Subcutaneous adipose tissue (tissue), 4 donors: Measurements from ENCODE around the gene LRP10. TPM values are rescaled to one million over a fixed set of nuclear protein-coding genes. Genes with fewer than 3 reads are reported as not detected.

Source experiments
- small RNA-seq: library from RNA; depleted of rRNA; stranded (forward); fragments of <200 nt; gene quantifications from one replicate; pipeline ENCODE3, GENCODE V24; 2016
- total RNA-seq, 4 donors: library from RNA; depleted of rRNA; stranded (reverse); fragments of >200 nt; gene quantifications; one replicate each; pipeline ENCODE4 v1.1.0, GENCODE V29; 2016
- TF ChIP-seq, protein P1 (sequence below): fragments of 450-650 bp; IDR thresholded peaks from one replicate; pipeline ENCODE4 v1.5.1; 2016; ENCODE audit warnings: low read depth, mild to moderate bottlenecking, control low read depth, antibody characterized with exemption, moderate library complexity

LRP10 gene
- total RNA-seq, 4 donors from 2014 or later: 38.8 to 87.0 (median 80.8) TPM

DNA sequence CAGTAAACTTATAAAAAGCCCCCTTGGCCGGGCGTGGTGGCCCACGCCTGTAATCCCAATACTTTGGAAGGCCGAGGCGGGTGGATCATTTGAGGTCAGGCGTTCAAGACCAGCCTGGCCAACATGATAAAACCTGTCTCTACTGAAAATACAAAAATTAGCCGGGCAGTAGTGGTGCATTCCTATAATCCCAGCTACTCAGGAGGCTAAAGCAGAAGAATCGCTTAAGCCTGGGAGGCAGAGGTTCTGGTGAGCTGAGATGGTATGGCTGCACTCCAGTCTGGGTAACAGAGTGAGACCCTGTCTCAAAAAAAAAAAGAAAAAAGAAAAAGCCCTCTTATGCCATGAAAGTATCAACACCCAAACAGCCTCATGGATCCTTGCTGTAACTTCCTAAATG lies 54.0 kb downstream of the LRP10 start:
- TF ChIP-seq, protein P1, sequence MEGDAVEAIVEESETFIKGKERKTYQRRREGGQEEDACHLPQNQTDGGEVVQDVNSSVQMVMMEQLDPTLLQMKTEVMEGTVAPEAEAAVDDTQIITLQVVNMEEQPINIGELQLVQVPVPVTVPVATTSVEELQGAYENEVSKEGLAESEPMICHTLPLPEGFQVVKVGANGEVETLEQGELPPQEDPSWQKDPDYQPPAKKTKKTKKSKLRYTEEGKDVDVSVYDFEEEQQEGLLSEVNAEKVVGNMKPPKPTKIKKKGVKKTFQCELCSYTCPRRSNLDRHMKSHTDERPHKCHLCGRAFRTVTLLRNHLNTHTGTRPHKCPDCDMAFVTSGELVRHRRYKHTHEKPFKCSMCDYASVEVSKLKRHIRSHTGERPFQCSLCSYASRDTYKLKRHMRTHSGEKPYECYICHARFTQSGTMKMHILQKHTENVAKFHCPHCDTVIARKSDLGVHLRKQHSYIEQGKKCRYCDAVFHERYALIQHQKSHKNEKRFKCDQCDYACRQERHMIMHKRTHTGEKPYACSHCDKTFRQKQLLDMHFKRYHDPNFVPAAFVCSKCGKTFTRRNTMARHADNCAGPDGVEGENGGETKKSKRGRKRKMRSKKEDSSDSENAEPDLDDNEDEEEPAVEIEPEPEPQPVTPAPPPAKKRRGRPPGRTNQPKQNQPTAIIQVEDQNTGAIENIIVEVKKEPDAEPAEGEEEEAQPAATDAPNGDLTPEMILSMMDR: no peak

DNA sequence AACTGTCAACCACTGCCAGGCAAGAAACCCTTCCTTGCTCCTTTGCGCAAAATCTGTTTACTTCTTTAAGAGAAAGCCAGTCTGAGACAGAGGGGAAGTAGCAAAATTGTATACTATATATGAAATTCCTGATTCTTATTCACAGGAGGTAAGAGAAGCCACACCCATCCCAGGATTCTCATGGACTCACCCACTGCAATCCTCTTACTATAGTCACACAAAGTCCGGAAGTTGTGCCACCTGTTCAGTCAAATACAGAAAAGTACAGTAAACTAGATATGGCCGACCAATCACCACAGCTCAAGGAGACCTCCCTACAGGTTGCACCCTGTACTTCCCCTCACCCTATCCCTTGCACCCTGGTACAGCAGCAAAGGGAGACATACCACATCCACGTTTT lies 54.8 kb downstream of the LRP10 start:
- TF ChIP-seq, protein P1: no peak

DNA sequence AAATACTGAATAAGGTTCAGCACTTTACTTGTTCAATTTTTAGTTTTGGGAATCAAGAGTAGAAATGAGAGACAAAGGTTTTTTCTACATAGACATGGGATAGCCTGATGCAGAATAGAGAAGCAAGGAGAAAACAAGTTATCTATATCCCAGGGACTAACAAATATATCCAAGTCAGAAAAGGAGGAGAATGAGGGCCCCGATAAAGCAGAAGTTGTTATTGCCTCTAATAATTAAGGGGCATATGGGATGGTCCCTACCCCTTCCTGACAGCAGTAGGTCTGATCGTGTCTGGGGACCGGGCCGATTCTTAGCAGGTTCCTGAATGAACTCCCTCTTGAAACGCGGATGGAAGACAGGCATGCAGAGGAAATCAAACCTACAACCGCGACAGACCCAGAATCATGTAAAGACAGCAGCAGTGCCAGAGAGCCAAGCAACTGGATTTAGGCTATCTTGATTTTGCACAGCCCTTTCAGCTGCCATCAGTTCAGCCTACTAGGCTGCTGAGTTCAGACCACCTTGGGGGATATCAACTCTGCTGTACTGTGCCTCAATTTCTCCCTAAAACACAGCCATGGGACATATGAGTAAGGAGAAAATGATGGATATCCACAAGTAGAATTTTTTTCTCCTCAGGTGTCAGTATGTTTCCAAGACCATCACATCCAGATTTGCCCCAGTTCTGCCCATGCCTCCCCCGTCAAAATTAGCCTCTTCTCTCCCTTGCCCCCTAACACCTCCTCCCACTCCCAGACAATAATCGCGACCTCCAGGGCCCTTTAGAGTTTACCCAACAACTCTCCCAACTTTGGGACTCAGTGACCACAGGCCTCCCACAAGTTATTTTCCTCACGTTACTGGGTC lies 56.9 kb downstream of the LRP10 start:
- TF ChIP-seq, protein P1: no peak

DNA sequence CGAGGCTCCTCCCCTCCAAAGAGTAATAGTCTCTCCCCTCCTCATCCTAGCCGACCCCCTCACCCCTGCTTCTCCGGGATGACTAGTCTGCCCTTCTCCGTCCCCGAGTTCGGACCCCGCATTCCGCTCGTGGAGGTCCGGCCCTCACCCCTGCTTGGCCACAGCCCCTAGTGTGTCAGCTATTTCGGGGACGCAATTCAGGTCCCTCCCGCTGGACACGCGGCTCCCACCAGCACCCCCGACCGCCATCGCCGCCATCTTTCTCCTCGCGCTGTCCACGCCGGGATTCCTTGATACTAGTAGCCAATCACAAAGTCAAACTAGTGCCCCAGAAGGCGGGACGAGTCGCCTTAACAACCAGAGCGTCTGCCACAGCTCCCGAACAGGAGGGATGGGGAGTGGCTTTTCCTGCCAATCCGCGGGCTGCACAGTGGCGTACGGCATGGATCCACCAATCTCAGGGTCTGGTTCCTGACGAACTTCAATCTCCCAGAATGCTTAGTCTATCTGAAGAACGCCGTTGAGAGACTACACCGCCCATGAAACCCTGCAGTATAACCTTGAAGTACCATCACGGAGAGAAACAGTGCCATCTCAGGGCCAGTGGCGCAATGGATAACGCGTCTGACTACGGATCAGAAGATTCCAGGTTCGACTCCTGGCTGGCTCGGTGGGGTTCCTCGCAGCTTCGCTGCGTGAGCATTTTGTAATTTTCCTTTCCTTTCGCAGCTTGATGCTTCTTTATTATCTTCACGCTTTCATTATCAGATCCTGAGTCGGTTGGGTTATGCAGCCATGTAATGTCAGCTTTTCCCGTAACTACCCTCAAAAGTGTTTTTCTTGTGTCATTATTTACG lies 57.8 kb downstream of the LRP10 start, which contains the start of gene PRMT5:
Gene PRMT5, minus strand, starts transcription at position 273 of the 857 bp plus-strand sequence. Its CDS starts 15 bp downstream, at position 258.
- TF ChIP-seq, protein P1: no peak

DNA sequence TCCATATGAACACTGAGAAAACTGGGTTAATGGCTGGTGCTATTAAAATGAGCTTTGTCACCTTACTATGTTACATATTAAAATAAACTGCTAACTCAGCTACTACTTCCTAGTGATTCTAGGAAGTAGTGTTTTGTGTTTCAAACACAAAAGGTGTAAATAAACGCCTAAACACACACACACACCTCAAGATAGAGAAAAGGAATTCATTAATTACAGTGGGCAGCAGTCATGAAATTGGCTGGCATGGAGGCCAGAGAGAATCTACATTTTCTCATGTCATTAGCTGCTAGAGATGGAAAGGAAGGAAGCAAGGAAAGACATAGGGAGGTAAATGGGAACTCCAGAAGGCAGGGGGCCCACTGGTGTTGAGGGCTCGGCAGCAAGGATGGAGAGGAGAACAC lies 58.4 kb downstream of the LRP10 start:
- TF ChIP-seq, protein P1: no peak

Small RNAs within 50 kb of the gene (small RNA-seq; reads per million reads assigned to genes)
- 0.49 reads per million for gene RF00019

Other genes starting within 250 kb of the LRP10 start
- under 1 TPM in 1 of 4 donors, not detected in 3; 0.17 TPM for gene OR6J1, start 227.4 kb upstream of the LRP10 start, total RNA-seq
- gene OXA1L, start 105.1 kb upstream of the LRP10 start, total RNA-seq: 100 to 1,000 TPM in 1 of 4 donors, 10 to 100 TPM in 3; 81.9 to 102 (median 87.5) TPM
- 100 to 1,000 TPM in 1 of 4 donors, 10 to 100 TPM in 3; 11.7 to 136 (median 44.0) TPM for gene SLC7A7, start 56.3 kb upstream of the LRP10 start, total RNA-seq
- 10 to 100 TPM; 13.9 to 55.6 (median 31.2) TPM for gene MRPL52, start 41.9 kb upstream of the LRP10 start, total RNA-seq
- gene MMP14, start 35.2 kb upstream of the LRP10 start, total RNA-seq: 100 to 1,000 TPM; 134 to 284 (median 217) TPM
- 1 to 10 TPM in 1 of 4 donors, under 1 TPM in 1, not detected in 2; 0.34 to 1.5 TPM for gene REM2, start 11.5 kb downstream of the LRP10 start, total RNA-seq
- 100 to 1,000 TPM in 2 of 4 donors, 10 to 100 TPM in 2; 41.7 to 694 (median 368) TPM for gene RBM23, start 47.4 kb downstream of the LRP10 start, total RNA-seq
- gene PRMT5, start 57.6 kb downstream of the LRP10 start, total RNA-seq: 10 to 100 TPM; 26.5 to 41.6 (median 35.1) TPM
- 10 to 100 TPM; 27.4 to 72.1 (median 66.7) TPM for gene HAUS4, start 85.3 kb downstream of the LRP10 start, total RNA-seq
- gene AJUBA, start 110.8 kb downstream of the LRP10 start, total RNA-seq: 1 to 10 TPM; 1.8 to 7.2 (median 4.7) TPM
- 10 to 100 TPM in 3 of 4 donors, 1 to 10 TPM in 1; 6.8 to 13.9 (median 12.3) TPM for gene C14orf93, start 138.4 kb downstream of the LRP10 start, total RNA-seq
- gene PSMB5, start 163.2 kb downstream of the LRP10 start, total RNA-seq: 100 to 1,000 TPM in 2 of 4 donors, 10 to 100 TPM in 2; 81.6 to 131 (median 104) TPM
- gene PSMB11, start 170.5 kb downstream of the LRP10 start, total RNA-seq: not detected
- gene CDH24, start 185.8 kb downstream of the LRP10 start, total RNA-seq: 1 to 10 TPM; 1.5 to 4.1 (median 1.8) TPM
- 100 to 1,000 TPM in 2 of 4 donors, 10 to 100 TPM in 2; 89.6 to 124 (median 109) TPM for gene ACIN1, start 223.4 kb downstream of the LRP10 start, total RNA-seq
- 10 to 100 TPM; 22.3 to 45.0 (median 41.7) TPM for gene C14orf119, start 223.8 kb downstream of the LRP10 start, total RNA-seq
- gene CIROP, start 233.2 kb downstream of the LRP10 start, total RNA-seq: not detected
- gene CEBPE, start 247.5 kb downstream of the LRP10 start, total RNA-seq: under 1 TPM in 1 of 4 donors, not detected in 3; 0.68 TPM